Thoracic aorta (tissue), 2 donors: ENCODE results near the gene SLC17A9. TPM values are rescaled to one million over a fixed set of nuclear protein-coding genes. Genes with fewer than 3 reads are reported as not detected.

Experiments used
- ATAC-seq: fragments of 150-250 bp; one replicate; pipeline ENCODE4 v1.8.0; 2017; ENCODE audit warnings: low read depth; ENCODE audit not compliant: insufficient number of reproducible peaks, low FRiP score
- DNase-seq: peaks from one replicate; pipeline ENCODE4 v3.0.0-alpha.2; 2020; ENCODE audit warnings: low spot score
- H3K27ac ChIP-seq, 2 donors: fragments of 200-600 bp; sonication (generic); 1 replicate in 1 of 2; 2 replicates in 1 of 2; pipeline ENCODE4 v1.5.1; 2016; ENCODE audit warnings: mild to moderate bottlenecking in 2 of 2, moderate library complexity in 2 of 2
- H3K27me3 ChIP-seq: fragments of 200-600 bp; sonication (generic); replicated peaks from 2 replicates; pipeline ENCODE4 v1.6.0; 2016; ENCODE audit warnings: mild to moderate bottlenecking; ENCODE audit not compliant: insufficient read depth
- H3K36me3 ChIP-seq: fragments of 200-600 bp; sonication (generic); one replicate; pipeline ENCODE4 v1.5.1; 2016
- H3K4me1 ChIP-seq, 2 donors: fragments of 200-600 bp; sonication (generic); 1 replicate in 1 of 2; 2 replicates in 1 of 2; pipeline versions ENCODE4 v1.5.1 to v1.6.0; 2016; ENCODE audit warnings: low read depth in 2 of 2, mild to moderate bottlenecking in 1 of 2; ENCODE audit not compliant: control insufficient read depth in 1 of 2
- H3K4me3 ChIP-seq: fragments of 200-600 bp; sonication (generic); 2 replicates; pipeline ENCODE4 v1.5.1; 2016; ENCODE audit warnings: mild to moderate bottlenecking
- H3K9me3 ChIP-seq: fragments of 200-600 bp; sonication (generic); 2 replicates; pipeline ENCODE4 v1.5.1; 2016
- CTCF ChIP-seq: fragments of 200-600 bp; sonication (generic); IDR thresholded peaks from one replicate; pipeline ENCODE4 v1.5.1; 2019; ENCODE audit warnings: antibody characterized with exemption
- total RNA-seq, 2 donors: library from RNA; depleted of rRNA; stranded (reverse); fragments of >200 nt; gene quantifications; one replicate each; pipeline versions ENCODE4 v1.1.0 to v1.2.3, GENCODE V29; 2016

The SLC17A9 gene
- total RNA-seq, 2 donors from 2014 or later, result 17.9 to 18.8 TPM

- Histone ChIP-seq H3K4me1 (no peaks in the 10 kb centered on the region), H3K27ac (no peak overlapping the region), H3K27me3 (no peaks in the 10 kb centered on the region), H3K9me3 (no peaks in the 10 kb centered on the region), H3K4me3 (no peak overlapping the region), H3K36me3 (no peaks in the 10 kb centered on the region)
- TF ChIP-seq CTCF, result no peak
- ATAC-seq (no peak), DNase-seq (no peak)
These were observed 43.5 kb downstream of the SLC17A9 start for GRCh38 chr20:62995898-62996595.

GRCh38 chr20:62996596-62996982, 44.1 kb downstream of the SLC17A9 start:
- Histone ChIP-seq H3K36me3 (no peaks in the 10 kb centered on the region), H3K4me1 (no peaks in the 10 kb centered on the region), H3K27ac (no peak overlapping the region), H3K4me3 (no peak overlapping the region), H3K27me3 (no peaks in the 10 kb centered on the region), H3K9me3 (no peaks in the 10 kb centered on the region)
- ATAC-seq (no peak), DNase-seq (no peak)
- no peak for TF ChIP-seq CTCF

GRCh38 chr20:62997417-62998035, 45.0 kb downstream of the SLC17A9 start:
- Histone ChIP-seq H3K36me3 (no peaks in the 10 kb centered on the region), H3K27me3 (no peaks in the 10 kb centered on the region), H3K4me1 (no peaks in the 10 kb centered on the region), H3K9me3 (no peaks in the 10 kb centered on the region), H3K4me3 (no peak overlapping the region), H3K27ac (no peak overlapping the region)
- no peak for ATAC-seq
- DNase-seq, result no peak
- TF ChIP-seq CTCF, result no peak

GRCh38 chr20:62998449-62998848, 45.9 kb downstream of the SLC17A9 start:
- Histone ChIP-seq H3K4me3 (no peak overlapping the region), H3K27me3 (peaks cover 4% of the 10 kb centered on the region), H3K9me3 (no peaks in the 10 kb centered on the region), H3K4me1 (no peaks in the 10 kb centered on the region), H3K27ac (no peak overlapping the region), H3K36me3 (no peaks in the 10 kb centered on the region)
- TF ChIP-seq CTCF, result no peak
- DNase-seq (no peak), ATAC-seq (no peak)

- DNase-seq (no peak), ATAC-seq (no peak)
- Histone ChIP-seq H3K4me1 (no peaks in the 10 kb centered on the region), H3K36me3 (no peaks in the 10 kb centered on the region), H3K4me3 (no peak overlapping the region), H3K27me3 (peaks cover 7% of the 10 kb centered on the region), H3K9me3 (no peaks in the 10 kb centered on the region), H3K27ac (no peak overlapping the region)
- no peak for TF ChIP-seq CTCF
These were observed 47.1 kb downstream of the SLC17A9 start for GRCh38 chr20:62999580-62999979.
